NCI-H187 treated with DMSO at 0.1 percent for 48 hours (cell line): ENCODE results near the gene DISP1.
"Not testable (repeated sequence)": the region's sequence is repeated elsewhere in the genome, so short reads cannot be mapped to it uniquely, and the experiment has no call there.

Source experiments
- DNase-seq: peaks from one replicate; lab custom pipeline; 2025; lab: John Stamatoyannopoulos, UW

DISP1 gene

DNA sequence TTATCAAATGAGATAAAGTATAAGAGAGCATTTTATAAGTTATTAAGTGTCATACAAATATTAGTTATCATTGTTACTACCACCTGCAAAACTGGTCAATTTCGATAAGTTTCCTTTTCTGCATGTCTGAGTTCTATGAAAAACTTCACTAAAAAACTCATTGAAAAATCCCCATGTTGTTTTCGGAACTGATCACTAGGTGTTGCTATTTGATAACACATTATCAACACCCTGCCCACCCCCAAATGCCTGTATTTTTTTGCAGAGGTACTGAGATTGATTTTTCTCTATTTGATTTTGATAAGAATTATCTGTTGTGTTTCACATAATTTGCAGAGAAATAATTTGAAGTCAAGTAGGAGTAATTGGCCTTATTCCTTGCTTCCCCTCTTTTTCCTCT, 22.1 kb upstream of the DISP1 start:
- DNase-seq, result no peak

DNA sequence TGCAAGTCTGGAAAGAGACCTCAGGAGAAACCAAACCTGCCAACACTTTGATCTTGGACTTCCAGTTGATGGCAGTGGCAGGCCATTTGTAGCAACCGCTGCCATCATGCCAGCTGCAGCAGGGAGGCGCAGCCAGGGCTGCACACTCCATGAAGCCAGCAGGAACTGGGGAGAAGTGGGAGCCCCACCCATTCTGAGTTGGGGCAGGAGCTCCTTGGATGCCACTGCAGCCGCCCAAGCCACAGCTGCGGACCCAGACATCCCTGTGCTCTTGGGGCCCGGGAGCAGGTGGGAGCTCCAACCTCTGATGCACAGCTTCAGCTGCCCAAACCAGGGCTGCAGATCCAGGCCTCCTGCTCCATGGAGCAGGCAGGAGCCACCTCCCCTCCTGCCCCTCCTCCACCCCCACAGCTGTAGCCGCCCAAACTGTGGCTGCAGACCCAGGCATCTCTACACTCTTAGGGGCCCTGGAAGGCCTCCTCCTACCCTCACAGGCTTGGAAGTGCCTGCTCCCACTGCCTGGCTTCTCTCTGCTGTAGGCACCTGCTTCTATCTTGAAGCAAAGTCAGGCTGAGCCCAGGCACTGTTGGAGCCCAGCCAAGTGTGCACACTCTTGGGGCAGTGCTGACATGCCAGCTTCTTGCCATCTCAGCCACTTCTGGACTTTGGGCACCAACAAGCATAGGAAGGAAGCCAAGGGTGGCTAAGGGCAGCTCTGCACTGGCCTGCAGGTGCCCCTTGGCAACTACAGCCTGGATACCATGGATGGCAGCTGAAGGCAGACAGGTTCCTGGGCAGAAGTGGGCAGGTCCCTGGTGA, 20.0 kb upstream of the DISP1 start:
- no peak for DNase-seq

DNA sequence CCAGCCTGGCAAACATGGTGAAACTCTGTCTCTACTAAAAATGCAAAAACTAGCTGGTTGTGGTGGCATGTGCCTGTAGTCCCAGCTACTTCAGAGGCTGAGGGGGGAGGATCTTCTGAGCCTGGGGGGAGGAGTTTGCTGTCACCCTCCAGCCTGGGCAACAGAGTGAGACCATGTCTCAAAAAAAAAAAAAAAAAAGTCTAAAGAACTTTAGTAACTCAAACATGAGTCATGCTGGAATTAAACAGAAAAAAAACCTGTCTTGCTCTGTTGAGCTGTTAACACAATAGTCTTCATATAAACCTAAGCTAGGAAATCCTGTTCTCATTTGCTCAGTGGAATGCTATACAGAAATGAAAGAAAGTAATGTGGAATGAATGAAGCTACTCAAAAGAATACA, 16.7 kb upstream of the DISP1 start:
- DNase-seq, result no peak

DNA sequence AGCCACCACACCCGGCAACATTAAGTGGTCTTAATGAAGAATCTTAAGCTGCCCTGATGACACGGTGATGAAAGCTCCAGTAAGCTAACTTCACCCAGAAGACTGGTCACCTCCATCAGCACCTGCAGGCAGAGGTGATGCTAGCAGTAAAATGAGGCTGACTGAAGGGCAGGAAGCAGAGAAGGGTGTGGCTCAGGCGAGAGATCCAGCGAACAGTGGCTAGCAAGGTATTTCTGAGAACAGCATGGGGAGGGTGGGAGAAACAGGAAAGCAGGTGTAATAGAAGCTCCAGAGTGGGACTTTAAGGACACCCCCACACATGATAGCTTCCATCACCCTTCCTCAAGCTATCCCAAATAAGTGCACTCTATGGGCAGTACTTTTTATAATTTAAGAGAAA, 15.9 kb upstream of the DISP1 start:
- DNase-seq, result no peak

DNA sequence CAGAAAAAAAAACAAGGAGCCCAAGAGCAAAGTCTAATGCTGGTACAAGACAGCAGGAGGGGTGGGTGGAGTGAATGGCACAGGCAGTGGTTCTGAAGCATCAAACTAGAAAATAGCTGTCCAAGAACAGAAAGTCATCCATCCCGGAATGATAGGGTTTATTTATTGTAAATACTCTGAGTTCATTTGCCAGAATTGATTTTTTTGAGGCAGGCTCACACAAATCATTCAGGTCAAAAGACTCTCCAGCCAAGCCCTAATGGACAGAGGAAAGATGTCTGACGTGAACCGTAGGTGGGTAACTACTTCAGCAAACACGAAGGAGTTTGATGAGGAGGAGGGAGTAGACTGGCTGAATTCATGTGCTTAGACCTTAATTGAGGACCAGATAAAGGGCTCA, 13.8 kb upstream of the DISP1 start:
- no peak for DNase-seq

DNA sequence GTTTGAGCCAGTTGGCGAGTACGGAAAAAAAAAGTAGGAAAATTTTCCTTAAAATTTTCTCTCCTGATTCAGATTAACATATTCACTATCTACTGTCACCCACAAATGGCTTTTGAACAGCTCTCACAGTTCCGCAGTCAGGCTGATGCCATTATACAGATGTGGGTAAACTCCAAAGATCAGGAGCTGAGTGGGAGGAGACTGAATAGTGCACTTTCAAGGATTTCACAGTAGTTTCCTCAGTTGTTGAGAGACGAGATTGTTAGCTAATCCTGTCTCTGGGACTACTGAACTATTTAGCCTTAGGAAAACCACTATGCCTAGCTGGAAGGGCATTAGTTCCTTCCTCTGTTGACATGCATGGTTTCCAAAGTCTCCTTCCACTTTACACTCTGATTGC, 3.2 kb upstream of the DISP1 start:
- no peak for DNase-seq

DNA sequence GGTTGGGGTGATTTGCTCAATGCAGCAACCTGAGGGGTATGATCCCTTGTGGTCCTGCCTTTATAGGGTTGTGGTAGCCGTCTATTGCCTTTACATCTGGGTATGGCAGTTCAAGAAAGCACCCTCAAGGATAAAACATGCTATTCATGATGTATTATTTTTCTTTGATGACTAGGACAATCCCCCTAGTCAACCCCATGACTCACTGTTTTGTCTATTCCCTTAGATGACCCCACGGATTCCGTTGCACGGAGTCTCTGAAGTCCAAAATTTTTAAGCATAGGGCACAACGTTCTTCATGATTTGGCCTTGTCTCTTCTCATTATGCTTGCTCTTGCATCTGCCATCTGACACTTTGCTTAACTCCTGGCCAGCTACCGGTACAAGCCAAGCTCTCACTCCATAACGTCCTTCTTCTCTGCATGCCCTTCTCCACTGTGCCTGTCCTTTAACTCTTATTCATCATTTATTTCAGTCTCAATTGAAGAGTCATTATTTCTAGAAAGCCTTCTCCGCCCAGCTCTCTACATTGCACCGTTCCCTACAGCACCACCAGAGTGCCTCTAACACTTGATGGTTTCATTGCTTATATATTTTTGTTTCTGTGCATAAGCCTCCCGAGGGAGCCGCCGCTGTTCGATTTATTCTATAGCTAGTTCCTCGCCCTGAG, 838 bp upstream of the DISP1 start:
- no peak for DNase-seq

DNA sequence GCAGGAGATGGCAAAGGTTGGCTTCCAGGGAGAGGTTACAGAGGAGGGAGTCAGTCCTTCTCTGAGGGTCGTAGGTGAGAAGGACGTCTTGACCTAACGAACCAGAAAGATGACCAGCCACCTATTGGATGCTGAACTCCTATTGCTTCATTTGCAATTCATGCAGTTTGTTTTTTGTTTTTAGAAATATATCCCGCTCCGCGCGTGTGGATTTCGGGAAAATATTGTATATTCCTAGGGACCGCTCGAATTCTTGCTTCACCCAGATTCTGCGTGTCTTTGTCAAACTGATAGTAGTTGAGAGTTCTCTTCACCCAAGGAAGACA, 564 bp downstream of the DISP1 start:
- DNase-seq, result no peak

DNA sequence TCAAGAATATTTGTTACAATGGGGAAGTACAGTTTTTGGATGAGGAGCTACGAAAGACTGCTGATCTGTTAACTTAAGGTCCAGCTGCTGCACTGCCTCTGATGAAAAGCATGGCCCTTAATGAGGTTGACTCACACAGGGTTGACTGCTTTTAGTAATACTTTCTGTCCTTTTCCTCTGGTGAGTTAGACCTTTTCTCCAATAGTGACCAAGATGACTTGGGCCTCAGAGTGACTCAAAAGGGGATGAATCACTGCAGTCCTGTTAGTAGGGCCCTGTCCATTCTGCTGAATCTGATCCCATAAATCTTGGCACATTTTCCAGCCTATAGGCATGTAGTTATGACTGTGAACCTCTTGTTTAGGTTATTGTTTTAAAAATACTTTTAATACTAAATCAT, 2.7 kb downstream of the DISP1 start:
- no peak for DNase-seq

DNA sequence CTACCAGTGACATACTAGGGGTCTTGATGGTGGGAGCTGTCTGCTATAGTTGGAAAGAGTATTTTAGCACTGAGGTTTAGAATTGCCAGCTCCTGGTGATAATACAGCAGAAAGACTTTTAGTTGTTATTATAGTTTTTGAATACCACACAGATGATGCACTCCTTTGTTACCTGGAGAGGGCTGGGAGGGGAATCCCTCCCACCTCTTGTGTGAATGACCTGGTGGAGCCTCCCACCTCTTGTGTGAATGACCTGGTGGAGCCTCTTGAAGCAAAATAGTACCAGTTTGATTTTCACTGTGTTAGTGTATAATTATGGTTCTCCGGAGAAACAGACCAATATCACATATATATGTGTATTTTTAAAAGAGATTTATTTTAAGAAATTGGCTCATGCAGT, 3.3 kb downstream of the DISP1 start:
- no peak for DNase-seq

DNA sequence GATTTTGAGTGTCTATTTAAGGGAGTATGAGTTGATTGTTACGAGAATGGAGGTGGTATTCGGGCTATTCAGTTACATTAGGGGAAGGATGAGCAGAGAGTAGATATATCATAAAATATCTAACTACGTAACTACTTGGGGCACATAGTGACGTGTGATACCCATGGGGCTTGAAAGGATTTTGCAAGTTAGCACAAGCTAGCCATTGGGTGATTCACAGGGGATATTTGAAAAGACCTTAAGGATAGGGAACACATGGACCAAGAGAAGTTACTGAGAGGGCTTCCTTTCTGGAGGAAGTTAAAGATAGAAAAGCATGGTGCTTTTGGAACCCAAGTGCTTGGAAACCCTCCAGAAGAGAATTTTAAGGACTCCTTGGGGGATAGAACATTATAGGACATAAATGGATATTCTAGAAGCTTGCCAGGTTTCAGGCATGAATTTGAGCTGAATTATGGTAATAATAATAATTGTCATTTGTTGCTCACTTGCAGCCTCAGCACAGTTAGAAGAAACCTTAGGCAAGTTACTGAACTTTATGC, 5.4 kb downstream of the DISP1 start:
- no peak for DNase-seq

DNA sequence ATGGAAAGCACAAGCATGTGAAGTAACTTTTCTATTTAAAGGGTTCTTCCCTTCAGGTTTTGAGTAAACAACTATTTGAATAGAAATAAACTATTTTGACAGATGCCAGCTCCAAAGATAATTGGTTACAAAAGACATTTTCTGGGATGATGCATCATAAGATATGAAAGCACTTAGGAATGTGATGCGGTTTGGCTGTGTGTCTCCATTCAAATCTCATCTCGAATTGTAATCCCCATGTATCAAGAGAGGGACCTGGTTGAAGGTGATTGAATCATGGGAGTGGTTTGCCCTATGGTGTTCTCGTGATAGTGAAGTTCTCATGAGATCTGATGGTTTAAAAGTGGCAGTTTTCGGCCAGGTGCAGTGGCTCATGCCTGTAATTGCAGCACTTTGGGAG, 6.4 kb downstream of the DISP1 start:
- DNase-seq, result no peak

DNA sequence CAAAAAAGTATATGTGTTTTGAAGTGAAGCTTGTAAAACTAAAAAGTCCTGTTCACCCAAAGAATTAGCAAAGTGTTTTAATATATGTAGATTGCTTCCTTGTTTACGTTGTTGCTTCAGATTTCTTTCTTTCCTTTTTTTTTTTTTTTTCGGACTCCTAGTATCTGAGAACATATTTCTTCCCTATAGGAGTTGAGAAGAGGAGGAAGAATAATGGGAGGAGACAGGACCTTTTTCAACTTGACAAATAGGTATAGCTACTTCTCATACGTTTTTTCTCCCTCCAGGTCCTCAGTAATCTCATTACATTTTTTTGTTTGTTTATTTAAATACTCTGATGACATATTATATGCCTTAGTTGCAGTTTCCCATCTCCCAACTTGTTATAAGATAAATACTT, 8.9 kb downstream of the DISP1 start:
- DNase-seq, result no peak

DNA sequence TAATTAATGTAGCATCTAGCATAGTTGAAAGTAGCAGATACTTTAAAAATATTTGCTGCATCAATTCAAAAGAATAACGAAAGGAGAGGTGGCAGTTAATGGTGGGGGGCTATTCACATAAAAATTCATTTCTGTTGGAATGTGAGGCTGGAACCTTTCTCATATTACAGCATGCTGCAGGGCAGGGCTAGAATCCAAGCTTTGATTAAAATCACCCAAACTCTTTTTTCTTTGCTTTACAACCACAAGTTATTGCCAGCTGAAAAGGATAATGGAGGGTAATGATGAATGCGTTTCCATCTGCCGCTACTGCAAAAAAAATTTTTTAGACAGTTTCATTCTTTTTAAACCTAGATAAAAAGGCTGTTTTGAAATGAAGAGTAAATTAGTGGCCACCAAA, 9.8 kb downstream of the DISP1 start:
- no peak for DNase-seq

DNA sequence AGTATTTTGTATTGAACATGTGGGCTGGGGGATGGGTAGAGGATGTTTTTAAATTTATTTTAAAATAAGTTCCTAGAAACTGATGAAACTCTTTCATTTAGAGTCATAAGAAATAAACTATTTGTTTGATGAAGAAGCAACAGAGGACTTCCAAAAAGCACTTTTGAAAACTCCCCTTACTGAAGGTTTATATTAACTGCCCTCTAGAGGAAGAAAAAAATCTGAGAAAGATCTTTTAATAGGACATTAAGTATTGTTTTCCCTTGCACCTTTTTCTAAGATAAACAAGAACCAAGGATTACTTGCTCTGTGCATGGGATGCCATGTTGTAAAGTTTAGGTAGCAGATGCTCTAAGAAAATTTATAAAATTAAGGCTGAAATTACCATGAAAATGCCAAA, 14.1 kb downstream of the DISP1 start:
- DNase-seq, result no peak

DNA sequence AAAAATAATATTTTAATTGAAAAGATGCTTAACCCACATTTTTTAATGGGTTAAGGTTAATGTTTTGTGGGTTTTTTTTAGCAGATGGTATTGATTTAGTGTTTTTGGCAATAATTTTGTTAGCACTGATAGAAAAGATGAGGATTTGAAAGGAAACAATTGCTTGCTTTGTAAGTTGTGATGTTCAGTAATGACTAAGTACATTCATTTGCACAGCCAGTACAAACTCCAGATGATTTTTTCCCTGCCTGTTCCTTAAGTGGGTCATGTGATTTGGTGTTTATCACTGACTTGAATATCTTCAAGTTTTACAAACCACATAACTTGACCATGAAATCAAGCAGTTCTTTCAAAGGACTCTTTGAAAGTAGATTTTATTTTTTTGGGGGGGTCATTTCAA, 15.0 kb downstream of the DISP1 start:
- no peak for DNase-seq

DNA sequence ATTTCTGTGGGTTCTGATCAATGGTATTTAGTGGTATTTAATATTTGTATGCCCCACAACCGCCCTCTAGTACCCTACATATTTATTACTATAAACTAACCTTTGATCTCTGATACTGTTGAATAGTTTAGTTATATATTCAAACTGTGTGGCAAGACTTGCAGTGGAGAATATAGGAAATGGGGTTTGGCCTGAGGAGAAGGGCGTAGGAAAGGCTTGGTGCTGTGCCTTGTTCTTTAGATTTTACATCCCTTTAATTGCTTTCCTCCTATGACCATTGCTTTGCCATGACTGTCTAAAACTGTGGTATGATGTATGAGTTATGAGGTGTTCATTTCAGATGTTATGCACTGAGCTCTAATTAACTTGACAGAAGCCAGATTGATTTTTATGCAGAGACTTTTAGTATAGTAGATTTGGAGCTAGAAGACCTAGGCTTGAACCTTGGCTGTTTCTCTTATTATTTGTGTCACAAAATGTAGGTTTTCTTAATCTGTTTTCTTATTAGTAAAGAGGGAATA, 18.6 kb downstream of the DISP1 start:
- no peak for DNase-seq

DNA sequence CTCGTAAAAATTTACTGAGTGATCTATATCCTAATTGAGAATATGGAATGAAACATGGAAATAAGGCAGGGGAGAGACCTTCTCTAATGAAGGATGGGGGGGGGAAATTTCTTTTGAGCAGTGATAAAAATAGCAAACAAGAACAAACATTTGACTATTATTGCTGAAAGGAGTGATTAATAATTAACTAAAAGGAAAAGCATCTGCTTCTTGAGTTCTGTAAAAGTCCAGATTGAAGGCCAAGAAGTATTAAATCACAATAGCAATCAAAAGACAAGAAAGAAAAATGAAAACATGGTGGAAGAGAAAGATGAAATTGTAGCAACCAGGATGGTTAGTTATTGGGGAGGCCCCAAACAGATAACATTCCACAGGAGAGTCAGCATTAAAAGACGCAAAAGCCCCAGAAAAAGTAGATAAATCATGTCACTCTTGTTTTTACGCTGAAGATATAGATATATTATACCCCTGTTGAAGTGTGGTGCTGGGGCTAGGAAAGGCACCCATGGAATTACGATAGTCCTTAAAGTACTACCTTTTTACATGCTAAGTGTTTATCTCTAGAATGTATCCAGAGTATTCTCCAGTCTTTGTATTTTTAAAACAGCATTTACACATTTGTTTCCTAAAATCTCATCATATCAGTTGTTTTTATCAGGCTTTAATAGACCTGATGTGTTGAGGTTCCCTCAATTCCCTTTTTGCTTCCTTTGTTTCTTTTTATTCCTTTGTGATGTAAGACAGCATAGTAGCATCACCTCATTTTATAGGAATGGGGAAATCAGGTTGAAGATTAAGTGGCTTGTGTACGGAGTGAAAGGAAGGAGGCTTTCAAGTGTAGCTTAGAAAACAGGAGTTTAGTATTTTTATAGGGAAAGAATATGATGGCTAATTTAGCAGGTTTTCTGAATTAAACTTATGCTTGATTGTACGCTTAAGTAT, 28.9 kb downstream of the DISP1 start:
- no peak for DNase-seq

DNA sequence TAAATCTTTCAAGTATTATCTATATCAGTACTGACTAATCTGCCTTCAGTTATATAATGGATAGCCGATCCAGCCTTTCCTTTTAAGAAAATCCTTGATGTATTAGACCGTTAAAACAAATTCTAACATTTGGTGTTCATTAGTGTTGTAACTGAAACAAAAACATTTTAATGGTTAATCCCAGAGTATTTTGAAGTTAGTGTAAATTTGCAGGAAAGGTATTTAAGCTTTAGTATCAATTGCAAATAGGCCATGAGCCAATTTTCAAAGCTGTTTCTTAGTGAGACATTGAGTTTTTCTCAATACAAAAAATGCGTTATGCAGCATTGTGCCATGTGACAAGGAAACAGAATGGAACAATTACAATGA, 29.6 kb downstream of the DISP1 start:
- DNase-seq, result no peak

DNA sequence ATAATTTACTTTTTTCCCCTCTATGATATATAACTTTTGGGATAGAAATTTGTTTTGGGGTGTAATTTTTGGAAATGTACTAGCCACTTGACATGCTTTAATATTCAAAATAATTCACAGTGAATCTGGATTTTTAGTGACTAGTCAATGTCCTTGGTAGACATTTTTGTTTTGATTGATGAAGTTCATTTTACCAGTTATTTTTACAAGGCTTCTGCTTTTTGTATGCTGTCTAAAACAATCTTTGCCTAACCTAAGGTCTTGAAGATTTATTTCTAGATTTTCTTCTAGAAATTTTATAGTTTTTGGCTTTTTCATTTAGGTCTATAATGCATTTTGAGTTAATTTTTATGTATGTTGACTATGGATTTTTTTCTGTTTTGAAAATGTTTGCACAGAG, 30.9 kb downstream of the DISP1 start:
- DNase-seq, result no peak

DNA sequence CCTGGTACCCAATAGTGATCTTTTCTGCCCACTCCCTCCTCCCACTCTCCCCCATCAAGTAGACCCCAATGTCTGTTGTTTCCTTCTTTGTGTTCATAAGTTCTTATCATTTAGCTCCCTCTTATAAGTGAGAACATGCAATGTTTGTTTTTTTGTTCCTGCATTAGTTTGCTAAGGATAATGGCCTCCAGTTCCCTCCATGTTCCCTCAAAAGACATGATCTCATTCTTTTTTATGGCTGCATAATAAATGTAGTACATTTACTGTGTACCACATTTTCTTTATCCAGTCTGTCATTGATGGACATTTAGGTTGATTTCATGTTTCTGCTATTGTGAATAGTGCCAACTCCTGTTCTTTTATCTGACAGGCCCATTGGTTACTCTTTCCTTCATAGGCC, 35.7 kb downstream of the DISP1 start:
- not testable (repeated sequence) for DNase-seq

DNA sequence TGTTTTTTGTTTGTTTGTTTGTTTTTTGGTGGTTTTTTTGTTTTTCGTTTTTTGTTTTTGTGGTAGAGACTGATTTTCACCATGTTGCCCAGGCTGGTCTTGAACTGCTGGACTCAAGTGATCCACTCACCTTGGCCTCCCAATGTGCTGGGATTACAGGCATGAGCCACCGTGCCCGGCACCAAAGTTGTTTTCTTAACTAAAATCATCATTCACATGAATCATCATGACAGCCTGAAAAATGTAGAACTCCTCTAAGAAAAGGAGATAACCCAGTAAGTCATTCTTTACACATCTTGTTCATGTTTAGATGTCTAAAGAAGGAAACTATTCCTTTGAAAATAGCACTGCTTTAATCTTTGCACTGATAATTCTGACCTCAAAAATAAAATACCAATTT, 37.5 kb downstream of the DISP1 start:
- DNase-seq, result no peak

DNA sequence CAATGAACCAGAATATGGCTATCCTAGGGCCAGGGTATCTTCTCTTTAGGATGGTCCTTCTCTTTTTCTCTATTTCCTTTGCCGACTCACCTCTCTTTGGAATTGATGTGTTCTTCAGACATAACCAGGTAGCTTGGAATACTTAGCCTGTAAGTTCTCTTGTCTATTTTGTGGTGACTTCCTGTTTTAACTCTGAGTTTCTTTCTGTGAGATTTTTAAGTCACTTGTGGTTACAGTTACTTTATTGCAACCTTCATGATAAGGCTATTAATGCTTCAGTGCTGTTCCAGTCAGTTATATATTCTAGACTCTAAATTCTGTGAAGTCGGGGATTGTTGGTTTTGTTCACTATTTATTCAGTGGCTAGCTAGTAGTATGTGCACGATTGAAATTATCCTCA, 46.2 kb downstream of the DISP1 start:
- no peak for DNase-seq
